NOMO-1 treated with DMSO at 0.1 percent for 48 hours (cell line): ENCODE measurements around the gene PTPRU.
"Not testable (repeated sequence)": the region's sequence is repeated elsewhere in the genome, so short reads cannot be mapped to it uniquely, and the experiment has no call there.

Experiments
- DNase-seq: peaks from one replicate; lab custom pipeline; 2025; ENCODE audit not compliant: unreplicated experiment; lab: John Stamatoyannopoulos, UW

Gene PTPRU

GRCh38 chr1:29314685-29315084 is 78.4 kb downstream of the PTPRU start:
- DNase-seq, result not testable (repeated sequence)

- DNase-seq, result no peak
Observed at GRCh38 chr1:29315262-29315661, 78.9 kb downstream of the PTPRU start.

GRCh38 chr1:29315876-29316275 is 79.6 kb downstream of the PTPRU start:
- DNase-seq, result no peak

GRCh38 chr1:29317063-29317915 is 81.0 kb downstream of the PTPRU start:
- DNase-seq, result no peak

GRCh38 chr1:29317916-29318530 is 81.7 kb downstream of the PTPRU start:
- no peak for DNase-seq

- no peak for DNase-seq
Observed at GRCh38 chr1:29318724-29319123, 82.4 kb downstream of the PTPRU start.

GRCh38 chr1:29319300-29320110 is 83.2 kb downstream of the PTPRU start:
- DNase-seq, result no peak

GRCh38 chr1:29320156-29320940 is 84.0 kb downstream of the PTPRU start:
- DNase-seq, result no peak

- no peak for DNase-seq
Observed at GRCh38 chr1:29321176-29321575, 84.9 kb downstream of the PTPRU start.

GRCh38 chr1:29322147-29322694 is 85.9 kb downstream of the PTPRU start:
- no peak for DNase-seq

- DNase-seq, result peak; percentile 9
Observed at GRCh38 chr1:29322861-29323585, 86.7 kb downstream of the PTPRU start.

- no peak for DNase-seq
Observed at GRCh38 chr1:29323636-29324035, 87.3 kb downstream of the PTPRU start.

- no peak for DNase-seq
Observed at GRCh38 chr1:29324202-29324601, 87.9 kb downstream of the PTPRU start.

GRCh38 chr1:29324771-29325351 is 88.5 kb downstream of the PTPRU start:
- DNase-seq, result no peak

GRCh38 chr1:29325675-29326074 is 89.4 kb downstream of the PTPRU start:
- no peak for DNase-seq

- no peak for DNase-seq
Observed at GRCh38 chr1:29326123-29326522, 89.8 kb downstream of the PTPRU start.

GRCh38 chr1:29327223-29327935 is 91.1 kb downstream of the PTPRU start:
- no peak for DNase-seq

GRCh38 chr1:29329022-29329775 is 92.9 kb downstream of the PTPRU start:
- DNase-seq, result no peak
